CD4-positive, alpha-beta T cell treated with Interleukin-17A for 1 hour (primary cell): ENCODE data around the gene ARAF.
"Not testable (repeated sequence)": the region's sequence is repeated elsewhere in the genome, so short reads cannot be mapped to it uniquely, and the experiment has no call there.

ENCODE experiments used
- DNase-seq: peaks from one replicate; pipeline ENCODE4 v3.0.0-alpha.2; 2020

ARAF gene

GRCh38 chrX:47560934-47561658 is at the start of gene ARAF:
TSS of gene ARAF (plus strand) at chrX:47561205. CDS start at chrX:47562968, 1,763 bp downstream.
- peak; percentile 99 for DNase-seq

GRCh38 chrX:47512383-47512782 is 48.6 kb upstream of the ARAF start:
- not testable (repeated sequence) for DNase-seq

GRCh38 chrX:47513034-47513965 is 47.7 kb upstream of the ARAF start:
- peak; percentile 7 for DNase-seq

GRCh38 chrX:47514533-47515235 is 46.3 kb upstream of the ARAF start:
- DNase-seq = no peak

GRCh38 chrX:47515941-47516665 is 44.9 kb upstream of the ARAF start:
- DNase-seq = no peak

- no peak for DNase-seq
Measured at GRCh38 chrX:47518144-47518543, 42.9 kb upstream of the ARAF start.

- peak; percentile 83 for DNase-seq
Measured at GRCh38 chrX:47523297-47523696, 37.7 kb upstream of the ARAF start.

- no peak for DNase-seq
Measured at GRCh38 chrX:47523713-47524166, 37.3 kb upstream of the ARAF start.

- DNase-seq = no peak
Measured at GRCh38 chrX:47529548-47529947, 31.5 kb upstream of the ARAF start.

- no peak for DNase-seq
Measured at GRCh38 chrX:47530049-47530448, 31.0 kb upstream of the ARAF start.

GRCh38 chrX:47539860-47540259 is 21.1 kb upstream of the ARAF start:
- no peak for DNase-seq

- DNase-seq = no peak
Measured at GRCh38 chrX:47540754-47541538, 20.1 kb upstream of the ARAF start.

GRCh38 chrX:47543496-47543895 is 17.5 kb upstream of the ARAF start:
- no peak for DNase-seq

- DNase-seq = peak; percentile 91
Measured at GRCh38 chrX:47556045-47556623, 4.9 kb upstream of the ARAF start.

- no peak for DNase-seq
Measured at GRCh38 chrX:47558436-47558835, 2.6 kb upstream of the ARAF start.

- DNase-seq = no peak
Measured at GRCh38 chrX:47560179-47560933, 649 bp upstream of the ARAF start.

- DNase-seq = no peak
Measured at GRCh38 chrX:47561659-47562151, 700 bp downstream of the ARAF start.

- DNase-seq = peak; percentile 42
Measured at GRCh38 chrX:47562615-47563243, 1.7 kb downstream of the ARAF start.

GRCh38 chrX:47563801-47564315 is 2.9 kb downstream of the ARAF start:
- no peak for DNase-seq
